Measurements from ENCODE around the gene NPTX1.

DNA sequence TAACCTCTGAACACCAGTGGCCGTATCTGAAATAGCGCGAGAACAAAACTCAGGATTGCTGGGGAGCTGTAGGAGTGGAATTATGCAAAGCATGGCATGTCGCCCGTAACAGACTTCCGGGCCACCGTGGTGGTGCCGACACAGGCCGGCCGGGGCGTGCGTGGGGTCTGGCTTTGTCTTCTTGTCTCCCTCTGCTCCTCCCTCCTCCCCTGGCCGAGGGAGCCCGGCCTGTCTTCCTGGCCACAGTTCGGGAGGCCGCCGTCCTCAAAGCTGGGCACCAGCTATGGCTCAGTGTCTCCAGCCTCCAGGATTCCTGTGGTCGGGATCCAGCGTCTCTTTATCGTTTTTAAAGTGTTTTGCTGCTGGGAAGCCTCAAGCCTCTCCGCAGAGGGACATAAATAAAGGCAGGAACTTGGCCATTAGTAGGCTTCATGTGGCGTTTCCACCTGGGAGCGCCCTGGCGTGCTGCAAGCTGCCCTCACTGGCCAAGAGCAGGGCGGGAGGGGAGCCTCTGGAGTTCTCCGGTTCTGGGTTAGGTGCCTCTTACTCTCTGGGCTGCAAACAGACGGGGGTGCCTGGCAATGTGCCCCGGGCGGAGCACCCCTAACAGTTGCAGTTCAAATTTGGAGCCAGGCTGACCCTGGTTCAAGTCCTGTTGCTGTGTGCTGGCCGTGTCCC lies 22.0 kb upstream of the NPTX1 start:
- TF ChIP-seq SP1 (IDR thresholded peaks at IDR 0.05) (no peak), RAD21 (IDR thresholded peaks at IDR 0.05) (no peak), FOXA1 (IDR thresholded peaks at IDR 0.05) (no peak), YY1 (IDR thresholded peaks at IDR 0.05) (no peak), GABPA (IDR thresholded peaks at IDR 0.05 in 1 of 2, conservative IDR thresholded peaks at IDR 0.05 in 1 of 2) (no peak)
- TF ChIP-seq, protein P1, sequence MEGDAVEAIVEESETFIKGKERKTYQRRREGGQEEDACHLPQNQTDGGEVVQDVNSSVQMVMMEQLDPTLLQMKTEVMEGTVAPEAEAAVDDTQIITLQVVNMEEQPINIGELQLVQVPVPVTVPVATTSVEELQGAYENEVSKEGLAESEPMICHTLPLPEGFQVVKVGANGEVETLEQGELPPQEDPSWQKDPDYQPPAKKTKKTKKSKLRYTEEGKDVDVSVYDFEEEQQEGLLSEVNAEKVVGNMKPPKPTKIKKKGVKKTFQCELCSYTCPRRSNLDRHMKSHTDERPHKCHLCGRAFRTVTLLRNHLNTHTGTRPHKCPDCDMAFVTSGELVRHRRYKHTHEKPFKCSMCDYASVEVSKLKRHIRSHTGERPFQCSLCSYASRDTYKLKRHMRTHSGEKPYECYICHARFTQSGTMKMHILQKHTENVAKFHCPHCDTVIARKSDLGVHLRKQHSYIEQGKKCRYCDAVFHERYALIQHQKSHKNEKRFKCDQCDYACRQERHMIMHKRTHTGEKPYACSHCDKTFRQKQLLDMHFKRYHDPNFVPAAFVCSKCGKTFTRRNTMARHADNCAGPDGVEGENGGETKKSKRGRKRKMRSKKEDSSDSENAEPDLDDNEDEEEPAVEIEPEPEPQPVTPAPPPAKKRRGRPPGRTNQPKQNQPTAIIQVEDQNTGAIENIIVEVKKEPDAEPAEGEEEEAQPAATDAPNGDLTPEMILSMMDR (IDR thresholded peaks at IDR 0.05; ENCODE audit: low read depth, low read length, missing input control) = no peak
- TF ChIP-seq, protein P2, sequence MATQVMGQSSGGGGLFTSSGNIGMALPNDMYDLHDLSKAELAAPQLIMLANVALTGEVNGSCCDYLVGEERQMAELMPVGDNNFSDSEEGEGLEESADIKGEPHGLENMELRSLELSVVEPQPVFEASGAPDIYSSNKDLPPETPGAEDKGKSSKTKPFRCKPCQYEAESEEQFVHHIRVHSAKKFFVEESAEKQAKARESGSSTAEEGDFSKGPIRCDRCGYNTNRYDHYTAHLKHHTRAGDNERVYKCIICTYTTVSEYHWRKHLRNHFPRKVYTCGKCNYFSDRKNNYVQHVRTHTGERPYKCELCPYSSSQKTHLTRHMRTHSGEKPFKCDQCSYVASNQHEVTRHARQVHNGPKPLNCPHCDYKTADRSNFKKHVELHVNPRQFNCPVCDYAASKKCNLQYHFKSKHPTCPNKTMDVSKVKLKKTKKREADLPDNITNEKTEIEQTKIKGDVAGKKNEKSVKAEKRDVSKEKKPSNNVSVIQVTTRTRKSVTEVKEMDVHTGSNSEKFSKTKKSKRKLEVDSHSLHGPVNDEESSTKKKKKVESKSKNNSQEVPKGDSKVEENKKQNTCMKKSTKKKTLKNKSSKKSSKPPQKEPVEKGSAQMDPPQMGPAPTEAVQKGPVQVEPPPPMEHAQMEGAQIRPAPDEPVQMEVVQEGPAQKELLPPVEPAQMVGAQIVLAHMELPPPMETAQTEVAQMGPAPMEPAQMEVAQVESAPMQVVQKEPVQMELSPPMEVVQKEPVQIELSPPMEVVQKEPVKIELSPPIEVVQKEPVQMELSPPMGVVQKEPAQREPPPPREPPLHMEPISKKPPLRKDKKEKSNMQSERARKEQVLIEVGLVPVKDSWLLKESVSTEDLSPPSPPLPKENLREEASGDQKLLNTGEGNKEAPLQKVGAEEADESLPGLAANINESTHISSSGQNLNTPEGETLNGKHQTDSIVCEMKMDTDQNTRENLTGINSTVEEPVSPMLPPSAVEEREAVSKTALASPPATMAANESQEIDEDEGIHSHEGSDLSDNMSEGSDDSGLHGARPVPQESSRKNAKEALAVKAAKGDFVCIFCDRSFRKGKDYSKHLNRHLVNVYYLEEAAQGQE (IDR thresholded peaks at IDR 0.05) = no peak
